GM12878 (cell line): Measurements from ENCODE around the gene FRK. TPM values are rescaled to one million over a fixed set of nuclear protein-coding genes. Genes with fewer than 3 reads are reported as not detected.
A peak's percentile ranks its signal among the peaks of the same experiment; 100 is the strongest.

Source experiments
- ATAC-seq: fragments of 200-7000 bp; cut with Tn5 transposase; 3 replicates; pipeline ENCODE4 v1.9.1; 2020; ENCODE audit warnings: mild to moderate bottlenecking, moderate library complexity
- BruUV-seq: library from RNA; stranded (reverse); fragments of 400-500 nt; replicated peaks from 2 replicates; lab custom pipeline; 2021; lab: Mats Ljungman, UMichigan
- CTCF ChIA-PET: fragments of 300-600 bp; sonication (Branson Sonifier 250); formaldehyde crosslinking; extraction: SDS; loops from one replicate; lab custom pipeline; 2021; ENCODE audit warnings: inconsistent platforms; lab: Yijun Ruan, JAX
- POLR2A ChIA-PET: fragments of 350-600 bp; formaldehyde crosslinking; extraction: SDS; loops from one replicate; lab custom pipeline; 2021; ENCODE audit warnings: inconsistent platforms; lab: Charles Lee
- RAD21 ChIA-PET: fragments of 300-600 bp; sonication (Branson Sonifier 250); formaldehyde crosslinking; loops from one replicate; lab custom pipeline; 2023; ENCODE audit warnings: antibody characterized with exemption; ENCODE audit not compliant: unreplicated experiment; lab: Charles Lee
- SMC1A ChIA-PET: fragments of 300-600 bp; sonication (Branson Sonifier 250); formaldehyde crosslinking; loops from one replicate; lab custom pipeline; 2023; ENCODE audit not compliant: unreplicated experiment, uncharacterized antibody; lab: Charles Lee
- DNase-seq: peaks from one replicate; pipeline ENCODE4 v3.0.0-alpha.2; 2011; ENCODE audit warnings: low read depth, low spot score
- FAIRE-seq: peaks from 3 replicates; lab custom pipeline; 2011; peaks lifted over from hg19 to GRCh38; lab: Jason Lieb, UNC
- H2AFZ ChIP-seq: 2 replicates; pipeline ENCODE4 v1.6.0; 2011; ENCODE audit warnings: low read depth, low read length, control low read depth; ENCODE audit not compliant: control insufficient read depth
- H3K27ac ChIP-seq: 2 replicates; pipeline ENCODE4 v1.5.1; 2011; ENCODE audit warnings: control low read depth; ENCODE audit not compliant: control insufficient read depth, insufficient read depth
- H3K27me3 ChIP-seq, 2 experiments: replicated peaks in 1 of 2; 2 replicates each; pipeline versions ENCODE4 v1.6.0 to v1.6.1; 2011; ENCODE audit warnings: low read length in 1 of 2; ENCODE audit not compliant: control insufficient read depth in 2 of 2, insufficient read depth in 2 of 2
- H3K36me3 ChIP-seq, 2 experiments: 2 replicates each; pipeline ENCODE4 v1.5.1; 2011; ENCODE audit warnings: low read length in 1 of 2; ENCODE audit not compliant: control insufficient read depth in 2 of 2, insufficient read depth in 2 of 2
- H3K4me1 ChIP-seq: 2 replicates; pipeline ENCODE4 v1.6.1; 2011; ENCODE audit warnings: mild to moderate bottlenecking, low read length, moderate library complexity, mixed read lengths; ENCODE audit not compliant: control insufficient read depth, insufficient read depth
- H3K4me2 ChIP-seq: 2 replicates; pipeline ENCODE4 v1.6.0; 2011; ENCODE audit warnings: control low read depth; ENCODE audit not compliant: control insufficient read depth, insufficient read depth
- H3K4me3 ChIP-seq: fragments of 200-600 bp; sonication (generic); 2 replicates; pipeline ENCODE4 v1.5.1; 2016
- H3K79me2 ChIP-seq: 2 replicates; pipeline ENCODE4 v1.6.0; 2011; ENCODE audit warnings: low read length; ENCODE audit not compliant: control insufficient read depth, insufficient read depth
- H3K9ac ChIP-seq: 2 replicates; pipeline ENCODE4 v1.8.0; 2011; ENCODE audit warnings: low read length, control low read depth, mixed read lengths; ENCODE audit not compliant: control insufficient read depth, insufficient read depth
- H3K9me3 ChIP-seq: replicated peaks from 3 replicates; pipeline ENCODE4 v1.5.1; 2011; ENCODE audit warnings: mild to moderate bottlenecking, low read length; ENCODE audit not compliant: control insufficient read depth, insufficient read depth
- H4K20me1 ChIP-seq: 2 replicates; pipeline ENCODE4 v1.6.0; 2011; ENCODE audit not compliant: control insufficient read depth, insufficient read depth
- ATF7 ChIP-seq: fragments of 450-650 bp; IDR thresholded peaks from 2 replicates; pipeline ENCODE4 v1.6.1; 2016; ENCODE audit warnings: low read depth, mild to moderate bottlenecking
- BRCA1 ChIP-seq: IDR thresholded peaks from 2 replicates; pipeline ENCODE4 v1.6.1; 2011; ENCODE audit warnings: low read depth, low read length, improper control_type of control experiment
- CHD4 ChIP-seq: fragments of 200-600 bp; sonication (generic); IDR thresholded peaks from 2 replicates; pipeline ENCODE4 v1.6.1; 2016; ENCODE audit warnings: mild to moderate bottlenecking
- EP300 ChIP-seq, 2 experiments: fragments of 150-350 bp in 1 of 2; IDR thresholded peaks; 2 replicates each; pipeline ENCODE4 v1.6.1; 2011 to 2012; ENCODE audit warnings: low read depth in 2 of 2, low read length in 2 of 2, borderline replicate concordance in 1 of 2, improper control_type of control experiment in 1 of 2, inconsistent platforms in 1 of 2; ENCODE audit not compliant: control insufficient read depth in 1 of 2
- ESRRA ChIP-seq: IDR thresholded peaks from 2 replicates; pipeline ENCODE4 v1.6.1; 2012; ENCODE audit warnings: mild to moderate bottlenecking, low read length, improper control_type of control experiment
- GATAD2B ChIP-seq: fragments of 450-650 bp; conservative IDR thresholded peaks from 2 replicates; pipeline ENCODE4 v1.6.1; 2017; ENCODE audit warnings: low read depth, mild to moderate bottlenecking, moderate library complexity
- IRF3 ChIP-seq: fragments of 450-650 bp; IDR thresholded peaks from 2 replicates; pipeline ENCODE4 v1.6.1; 2014; ENCODE audit warnings: mild to moderate bottlenecking
- PBX3 ChIP-seq: IDR thresholded peaks from 2 replicates; pipeline ENCODE4 v1.6.1; 2011; ENCODE audit warnings: mild to moderate bottlenecking, low read depth, low read length, moderate library complexity; ENCODE audit not compliant: insufficient replicate concordance
- PML ChIP-seq: IDR thresholded peaks from 2 replicates; pipeline ENCODE4 v1.6.1; 2012; ENCODE audit warnings: low read length, inconsistent platforms
- POLR2AphosphoS5 ChIP-seq: IDR thresholded peaks from 2 replicates; pipeline ENCODE4 v1.6.1; 2011; ENCODE audit warnings: mild to moderate bottlenecking, low read length, inconsistent platforms
- POU2F2 ChIP-seq: IDR thresholded peaks from 3 replicates; pipeline ENCODE4 v1.6.1; 2011; ENCODE audit warnings: low read depth, mild to moderate bottlenecking, low read length, borderline replicate concordance
- RELA ChIP-seq: fragments of 450-650 bp; IDR thresholded peaks from 2 replicates; pipeline ENCODE4 v1.8.0; 2014; ENCODE audit warnings: borderline replicate concordance; ENCODE audit not compliant: partially characterized antibody
- SRF ChIP-seq, 2 experiments: IDR thresholded peaks; 2 replicates each; pipeline ENCODE4 v1.6.1; 2011; ENCODE audit warnings: low read depth in 2 of 2, low read length in 2 of 2, mild to moderate bottlenecking in 1 of 2, moderate library complexity in 1 of 2
- SUPT20H ChIP-seq: IDR thresholded peaks from 2 replicates; pipeline ENCODE4 v1.6.1; 2011; ENCODE audit warnings: low read depth, mild to moderate bottlenecking, low read length, moderate library complexity, borderline replicate concordance; ENCODE audit not compliant: control insufficient read depth
- TCF7 ChIP-seq: IDR thresholded peaks from 2 replicates; pipeline ENCODE4 v1.6.1; 2014; ENCODE audit warnings: antibody characterized with exemption, borderline replicate concordance
- YBX1 ChIP-seq: fragments of 450-650 bp; IDR thresholded peaks from 2 replicates; pipeline ENCODE4 v1.6.1; 2016; ENCODE audit warnings: antibody characterized with exemption
- ZNF622 ChIP-seq: fragments of 450-650 bp; IDR thresholded peaks from 2 replicates; pipeline ENCODE4 v1.6.1; 2017; ENCODE audit warnings: mild to moderate bottlenecking, inconsistent platforms
- in situ Hi-C: fragments of 300-500 bp; cut with MboI; formaldehyde crosslinking; loops from 9 replicates; pipeline ENCODE4 v1.14.3; 2018; ENCODE audit warnings: mixed read lengths
- intact Hi-C: fragments of 100-400 bp; cut with micrococcal nuclease; formaldehyde crosslinking; loops from one replicate; pipeline ENCODE4 v1.14.2; 2022; ENCODE audit not compliant: unreplicated experiment
- polyA plus RNA-seq, 11 experiments: library from polyadenylated mRNA; depleted of rRNA in 4 of 11; unstranded in 6 of 11; stranded (reverse) in 5 of 11; fragments of >200 nt; fragmentation: Nextera tagmentation in 4 of 11; fragmentation: Illumina TruSeq in 1 of 11; extraction: Ambion mirVana in 4 of 11; extraction: Trizol in 1 of 11; gene quantifications; 1 replicate in 1 of 11; 2 replicates in 10 of 11; pipeline versions ENCODE4 v1.2.1 to v1.2.3, GENCODE V29; 2011 to 2016; ENCODE audit warnings: inconsistent platforms in 2 of 11, missing spikeins in 2 of 11, low read depth in 1 of 11
- total RNA-seq, 4 experiments: library from RNA; depleted of rRNA in 3 of 4; stranded (reverse); fragments of >200 nt in 3 of 4; fragmentation: Illumina TruSeq in 1 of 4; extraction: Trizol in 1 of 4; gene quantifications; 2 replicates each; pipeline versions ENCODE4 v1.2.1 to v1.2.3, GENCODE V29; 2013 to 2021

The FRK gene
- total and polyA plus RNA-seq, 10 of the 15 experiments (the other 5 are each of a cell fraction or from before 2014, with no cell fraction given), result 0.29 to 2.4 (median 1.2) TPM

GRCh38 chr6:116036885-116037284 is 23.8 kb downstream of the FRK start:
- no peak overlapping the region for H3K9ac ChIP-seq
- ChIA-PET CTCF (interaction anchor here (0.8 to 2.4 kb wide), 3 partner anchors 17 to 26 kb away, joined by 3 to 4 read pairs (median 3); no protein-coding TSS in a partner anchor), SMC1A (interaction anchor here (1.2 to 2.2 kb wide), 5 partner anchors 11 to 50 kb away, joined by 3 to 8 read pairs (median 5); no protein-coding TSS in a partner anchor), POLR2A (interaction anchor here (0.5 to 1.4 kb wide), 3 partner anchors 12 to 49 kb away, joined by 3 to 4 read pairs (median 3); no protein-coding TSS in a partner anchor), RAD21 (interaction anchor here (1.3 kb wide), 1 partner anchor 9 kb away, joined by 3 read pairs; no protein-coding TSS in a partner anchor)
- H3K9me3 ChIP-seq, result no peaks in the 10 kb centered on the region; the same call in 1 of the 3 replicates
- H2AFZ ChIP-seq, result no peak overlapping the region
- FAIRE-seq (no peak), DNase-seq (no peak), ATAC-seq (peak; percentile 46; the same call in 1 of the 3 replicates)
- intact Hi-C loops, result no loop called here
- H3K4me1 ChIP-seq, result no peaks in the 10 kb centered on the region
- H3K4me2 ChIP-seq, result no peak overlapping the region
- BruUV-seq, result no TSS peak
- TF ChIP-seq ATF7, result no peak
- TF ChIP-seq BRCA1, result no peak
- no peak for TF ChIP-seq RELA
- no peak for TF ChIP-seq PML
- TF ChIP-seq EP300 (IDR thresholded peaks at IDR 0.05; ENCODE audit: borderline replicate concordance in 1 of 2, control insufficient read depth in 1 of 2, low read depth in 2 of 2, low read length in 2 of 2), result no peak
- TF ChIP-seq PBX3, result no peak
- no peak for TF ChIP-seq POLR2AphosphoS5
- TF ChIP-seq TCF7, result no peak
- TF ChIP-seq IRF3, result no peak
- no peak for TF ChIP-seq SUPT20H
- TF ChIP-seq ZNF622, result no peak
- no peak for TF ChIP-seq POU2F2
- TF ChIP-seq CHD4, result no peak
- no peak for TF ChIP-seq ESRRA
- TF ChIP-seq SRF (IDR thresholded peaks at IDR 0.05; ENCODE audit: low read depth in 2 of 2, low read length in 2 of 2), result no peak
- TF ChIP-seq YBX1, result no peak
- TF ChIP-seq GATAD2B, result no peak
- H3K79me2 ChIP-seq, result no peaks in the 10 kb centered on the region
- H3K27me3 ChIP-seq, result no peaks in the 10 kb centered on the region
- no peak overlapping the region for H3K27ac ChIP-seq
- in situ Hi-C loops, result no loop called here
- no peaks in the 10 kb centered on the region; a peak in 1 of 4 replicates for H3K36me3 ChIP-seq
- no peak overlapping the region for H3K4me3 ChIP-seq
- H4K20me1 ChIP-seq, result no peaks in the 10 kb centered on the region
